Gastrocnemius medialis (tissue), 4 donors: ENCODE data around the gene ZC3H6.

Experiments used
- POLR2A ChIP-seq, 2 donors: fragments of 450-650 bp; IDR thresholded peaks; one replicate each; pipeline ENCODE4 v1.6.1; 2017; ENCODE audit warnings: antibody characterized with exemption in 2 of 2, mild to moderate bottlenecking in 2 of 2, moderate library complexity in 2 of 2
- TF ChIP-seq, protein P1 (sequence below), 5 experiments: fragments of 450-650 bp in 3 of 5; fragments of 200-600 bp in 2 of 5; sonication (generic) in 2 of 5; IDR thresholded peaks in 4 of 5; conservative IDR thresholded peaks in 1 of 5; 1 replicate in 4 of 5; 2 replicates in 1 of 5; pipeline ENCODE4 v1.5.1; 2016 to 2019; ENCODE audit warnings: antibody characterized with exemption in 5 of 5, mild to moderate bottlenecking in 3 of 5, moderate library complexity in 3 of 5

DNA sequence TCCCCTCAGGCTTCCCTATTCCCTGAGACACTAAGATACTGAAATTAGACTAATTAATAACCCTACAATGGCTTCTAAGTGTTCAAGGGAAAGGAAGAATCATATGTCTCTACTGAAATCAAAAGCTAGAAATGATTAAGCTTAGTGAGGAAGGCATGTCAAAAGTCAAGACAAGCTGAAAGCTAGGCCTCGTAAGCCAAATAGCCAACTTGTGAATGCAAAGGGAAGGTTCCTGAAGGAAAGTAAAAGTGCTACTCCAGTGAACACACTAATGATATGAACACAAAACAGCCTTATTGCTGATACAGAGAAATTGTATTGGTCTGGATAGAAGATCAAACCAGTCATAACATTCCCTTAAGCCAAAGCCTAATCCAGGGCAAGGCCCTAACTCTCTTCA, 30.5 kb upstream of the ZC3H6 start:
- TF ChIP-seq, protein P1, sequence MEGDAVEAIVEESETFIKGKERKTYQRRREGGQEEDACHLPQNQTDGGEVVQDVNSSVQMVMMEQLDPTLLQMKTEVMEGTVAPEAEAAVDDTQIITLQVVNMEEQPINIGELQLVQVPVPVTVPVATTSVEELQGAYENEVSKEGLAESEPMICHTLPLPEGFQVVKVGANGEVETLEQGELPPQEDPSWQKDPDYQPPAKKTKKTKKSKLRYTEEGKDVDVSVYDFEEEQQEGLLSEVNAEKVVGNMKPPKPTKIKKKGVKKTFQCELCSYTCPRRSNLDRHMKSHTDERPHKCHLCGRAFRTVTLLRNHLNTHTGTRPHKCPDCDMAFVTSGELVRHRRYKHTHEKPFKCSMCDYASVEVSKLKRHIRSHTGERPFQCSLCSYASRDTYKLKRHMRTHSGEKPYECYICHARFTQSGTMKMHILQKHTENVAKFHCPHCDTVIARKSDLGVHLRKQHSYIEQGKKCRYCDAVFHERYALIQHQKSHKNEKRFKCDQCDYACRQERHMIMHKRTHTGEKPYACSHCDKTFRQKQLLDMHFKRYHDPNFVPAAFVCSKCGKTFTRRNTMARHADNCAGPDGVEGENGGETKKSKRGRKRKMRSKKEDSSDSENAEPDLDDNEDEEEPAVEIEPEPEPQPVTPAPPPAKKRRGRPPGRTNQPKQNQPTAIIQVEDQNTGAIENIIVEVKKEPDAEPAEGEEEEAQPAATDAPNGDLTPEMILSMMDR (IDR thresholded peaks at IDR 0.05 in 4 of 5, conservative IDR thresholded peaks at IDR 0.05 in 1 of 5): no peak
- TF ChIP-seq POLR2A (IDR thresholded peaks at IDR 0.05): no peak
